Smooth muscle cell (in vitro differentiated cells): ENCODE measurements around the gene KDM4B. TPM values are rescaled to one million over a fixed set of nuclear protein-coding genes. Genes with fewer than 3 reads are reported as not detected.
A peak's percentile ranks its signal among the peaks of the same experiment; 100 is the strongest.

Experiments
- DNase-seq: peaks from one replicate; lab custom pipeline; 2025; ENCODE audit not compliant: unreplicated experiment; lab: John Stamatoyannopoulos, UW
- H2AFZ ChIP-seq: fragments of 200-600 bp; sonication (generic); 2 replicates; pipeline ENCODE4 v1.6.0; 2016; ENCODE audit warnings: antibody characterized with exemption, low read depth, mild to moderate bottlenecking
- H3F3A ChIP-seq: fragments of 200-600 bp; sonication (generic); 2 replicates; pipeline ENCODE4 v1.6.0; 2017; ENCODE audit warnings: antibody characterized with exemption, low read depth
- H3K27ac ChIP-seq: fragments of 200-600 bp; sonication (generic); 2 replicates; pipeline ENCODE4 v1.5.1; 2016; ENCODE audit warnings: low read depth, mild to moderate bottlenecking
- H3K27me3 ChIP-seq: fragments of 200-600 bp; sonication (generic); 2 replicates; pipeline ENCODE4 v1.6.1; 2016; ENCODE audit warnings: low read depth, mild to moderate bottlenecking
- H3K36me3 ChIP-seq: fragments of 200-600 bp; sonication (generic); 2 replicates; pipeline ENCODE4 v1.5.1; 2016; ENCODE audit warnings: low read depth
- H3K4me1 ChIP-seq: fragments of 200-600 bp; sonication (generic); 2 replicates; pipeline ENCODE4 v1.5.1; 2016; ENCODE audit warnings: low read depth
- H3K4me2 ChIP-seq: fragments of 200-600 bp; sonication (generic); 2 replicates; pipeline ENCODE4 v1.6.0; 2016; ENCODE audit warnings: mild to moderate bottlenecking
- H3K4me3 ChIP-seq: fragments of 200-600 bp; sonication (generic); 2 replicates; pipeline ENCODE4 v1.5.1; 2016; ENCODE audit warnings: mild to moderate bottlenecking
- H3K79me2 ChIP-seq: fragments of 200-600 bp; sonication (generic); 2 replicates; pipeline ENCODE4 v1.6.0; 2016; ENCODE audit warnings: low read depth, mild to moderate bottlenecking
- H3K9ac ChIP-seq: fragments of 200-600 bp; sonication (generic); 2 replicates; pipeline ENCODE4 v1.6.0; 2016; ENCODE audit warnings: low read depth
- H3K9me3 ChIP-seq: fragments of 200-600 bp; sonication (generic); replicated peaks from 2 replicates; pipeline ENCODE4 v1.5.1; 2016; ENCODE audit warnings: low read depth
- H4K20me1 ChIP-seq: fragments of 200-600 bp; sonication (generic); 2 replicates; pipeline ENCODE4 v1.6.0; 2016; ENCODE audit warnings: low read depth
- CTCF ChIP-seq: fragments of 200-600 bp; sonication (generic); IDR thresholded peaks from 2 replicates; pipeline ENCODE4 v1.5.1; 2017; ENCODE audit warnings: borderline replicate concordance, mild to moderate bottlenecking, antibody characterized with exemption; ENCODE audit not compliant: insufficient read depth, poor library complexity, severe bottlenecking
- WGBS: methylation state at CpG from one replicate; pipeline ENCODE4 v1.1.7; 2016; ENCODE audit warnings: low lambda C conversion rate; 5-methylcytosine and 5-hydroxymethylcytosine counted together
- polyA plus RNA-seq: library from polyadenylated mRNA; unstranded; fragments of >200 nt; fragmentation: Nextera tagmentation; extraction: Ambion mirVana; gene quantifications from 2 replicates; pipeline ENCODE4 v1.2.1, GENCODE V29; 2016
- total RNA-seq: library from RNA; depleted of rRNA; stranded (reverse); fragments of >200 nt; gene quantifications from 2 replicates; pipeline ENCODE4 v1.2.3, GENCODE V29; 2014

KDM4B gene
- total and polyA plus RNA-seq, 2 experiments from 2014 or later = 27.9 to 32.3 TPM

- H3K9me3 ChIP-seq = no peaks in the 10 kb centered on the region
- DNase-seq = peak; percentile 11
- peak overlapping the region; percentile 49 for H3K27ac ChIP-seq
- H3K79me2 ChIP-seq = peaks cover 21% of the 10 kb centered on the region
- no peaks in the 10 kb centered on the region for H4K20me1 ChIP-seq
- no peaks in the 10 kb centered on the region for H3F3A ChIP-seq
- no peaks in the 10 kb centered on the region for H3K36me3 ChIP-seq
- peak overlapping the region; percentile 3 for H3K4me2 ChIP-seq
- no peaks in the 10 kb centered on the region for H3K27me3 ChIP-seq
- no peaks in the 10 kb centered on the region for H3K4me1 ChIP-seq
- no peak overlapping the region for H3K4me3 ChIP-seq
- H2AFZ ChIP-seq = no peak overlapping the region
- TF ChIP-seq CTCF = no peak
- no peak overlapping the region for H3K9ac ChIP-seq
- whole genome bisulfite sequencing = 58% methylated on average over 22 of the region's 22 CpGs
These were observed 39.7 kb upstream of the KDM4B start for GRCh38 chr19:4929186-4929585.

- Histone ChIP-seq H3K4me3 (no peak overlapping the region), H3K36me3 (no peaks in the 10 kb centered on the region), H3K27me3 (no peaks in the 10 kb centered on the region), H3K79me2 (peaks cover 18% of the 10 kb centered on the region), H2AFZ (no peak overlapping the region), H3K9ac (no peak overlapping the region), H3K4me2 (no peak overlapping the region), H3K4me1 (no peaks in the 10 kb centered on the region), H3K27ac (no peak overlapping the region), H3K9me3 (no peaks in the 10 kb centered on the region), H4K20me1 (no peaks in the 10 kb centered on the region), H3F3A (no peaks in the 10 kb centered on the region)
- 82% methylated on average over 27 of the region's 28 CpGs for WGBS
- TF ChIP-seq CTCF = no peak
- DNase-seq = no peak
These were observed 38.2 kb upstream of the KDM4B start for GRCh38 chr19:4930664-4931063.

- 96% methylated on average over 28 of the region's 32 CpGs for WGBS
- no peak for DNase-seq
- H3K4me3 ChIP-seq = no peak overlapping the region
- H3K27ac ChIP-seq = no peak overlapping the region
- no peak overlapping the region for H3K4me2 ChIP-seq
- H3K9me3 ChIP-seq = no peaks in the 10 kb centered on the region
- H3K4me1 ChIP-seq = no peaks in the 10 kb centered on the region
- H3K27me3 ChIP-seq = no peaks in the 10 kb centered on the region
- peaks cover 7% of the 10 kb centered on the region for H4K20me1 ChIP-seq
- peaks cover 8% of the 10 kb centered on the region for H3K79me2 ChIP-seq
- H3K9ac ChIP-seq = no peak overlapping the region
- no peak for TF ChIP-seq CTCF
- H3K36me3 ChIP-seq = no peaks in the 10 kb centered on the region
- H3F3A ChIP-seq = no peaks in the 10 kb centered on the region
- no peak overlapping the region for H2AFZ ChIP-seq
These were observed 36.2 kb upstream of the KDM4B start for GRCh38 chr19:4932711-4933110.

- Histone ChIP-seq H3K4me2 (no peak overlapping the region), H3K27me3 (no peaks in the 10 kb centered on the region), H2AFZ (no peak overlapping the region), H3K9me3 (no peaks in the 10 kb centered on the region), H3K27ac (no peak overlapping the region), H3K4me3 (no peak overlapping the region), H3K9ac (no peak overlapping the region), H3K79me2 (no peaks in the 10 kb centered on the region), H4K20me1 (peaks cover 12% of the 10 kb centered on the region), H3F3A (no peaks in the 10 kb centered on the region), H3K4me1 (no peaks in the 10 kb centered on the region), H3K36me3 (no peaks in the 10 kb centered on the region)
- TF ChIP-seq CTCF = no peak
- no peak for DNase-seq
- WGBS = 82% methylated on average over 7 of the region's 7 CpGs
These were observed 35.4 kb upstream of the KDM4B start for GRCh38 chr19:4933528-4933927.
